D721Med (cell line): ENCODE data around the gene PTPRCAP.

Experiments
- DNase-seq: peaks from one replicate; pipeline ENCODE4 v3.0.0; 2011; ENCODE audit warnings: low spot score; ENCODE audit not compliant: insufficient read length
- FAIRE-seq: peaks from 2 replicates; lab custom pipeline; 2011; peaks lifted over from hg19 to GRCh38; lab: Jason Lieb, UNC
- TF ChIP-seq, protein P1 (sequence below): IDR thresholded peaks from 2 replicates; pipeline ENCODE4 v1.5.1; 2012; ENCODE audit warnings: mild to moderate bottlenecking, control low read depth; ENCODE audit not compliant: insufficient read depth; ENCODE audit errors: missing control alignments

Gene PTPRCAP

GRCh38 chr11:67423891-67424613 lies 13.4 kb downstream of the PTPRCAP start:
- FAIRE-seq (no peak), DNase-seq (no peak)
- TF ChIP-seq, protein P1, sequence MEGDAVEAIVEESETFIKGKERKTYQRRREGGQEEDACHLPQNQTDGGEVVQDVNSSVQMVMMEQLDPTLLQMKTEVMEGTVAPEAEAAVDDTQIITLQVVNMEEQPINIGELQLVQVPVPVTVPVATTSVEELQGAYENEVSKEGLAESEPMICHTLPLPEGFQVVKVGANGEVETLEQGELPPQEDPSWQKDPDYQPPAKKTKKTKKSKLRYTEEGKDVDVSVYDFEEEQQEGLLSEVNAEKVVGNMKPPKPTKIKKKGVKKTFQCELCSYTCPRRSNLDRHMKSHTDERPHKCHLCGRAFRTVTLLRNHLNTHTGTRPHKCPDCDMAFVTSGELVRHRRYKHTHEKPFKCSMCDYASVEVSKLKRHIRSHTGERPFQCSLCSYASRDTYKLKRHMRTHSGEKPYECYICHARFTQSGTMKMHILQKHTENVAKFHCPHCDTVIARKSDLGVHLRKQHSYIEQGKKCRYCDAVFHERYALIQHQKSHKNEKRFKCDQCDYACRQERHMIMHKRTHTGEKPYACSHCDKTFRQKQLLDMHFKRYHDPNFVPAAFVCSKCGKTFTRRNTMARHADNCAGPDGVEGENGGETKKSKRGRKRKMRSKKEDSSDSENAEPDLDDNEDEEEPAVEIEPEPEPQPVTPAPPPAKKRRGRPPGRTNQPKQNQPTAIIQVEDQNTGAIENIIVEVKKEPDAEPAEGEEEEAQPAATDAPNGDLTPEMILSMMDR, result no peak

DNA sequence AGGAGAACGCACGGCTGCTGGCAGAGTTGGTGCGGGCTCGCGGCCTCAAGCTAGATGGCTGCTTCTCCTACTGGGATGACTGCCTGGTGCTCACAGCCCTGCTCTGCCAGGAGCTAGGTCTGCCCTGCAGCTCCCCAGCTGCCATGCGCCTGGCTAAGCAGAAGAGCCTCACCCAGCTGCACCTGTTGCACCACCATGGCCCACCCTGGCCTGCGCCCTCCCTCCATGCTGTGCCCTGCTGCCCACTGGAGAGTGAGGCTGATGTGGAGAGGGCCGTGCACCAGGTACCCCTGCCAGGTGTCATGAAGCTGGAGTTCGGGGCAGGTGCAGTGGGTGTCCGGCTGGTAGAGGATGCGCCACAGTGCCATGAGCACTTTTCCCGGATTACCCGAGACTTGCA lies 14.0 kb downstream of the PTPRCAP start:
- no peak for FAIRE-seq
- TF ChIP-seq, protein P1, result no peak
- no peak for DNase-seq

- FAIRE-seq (no peak), DNase-seq (no peak)
- TF ChIP-seq, protein P1, result no peak
Observed at GRCh38 chr11:67422891-67423290, 14.6 kb downstream of the PTPRCAP start.

DNA sequence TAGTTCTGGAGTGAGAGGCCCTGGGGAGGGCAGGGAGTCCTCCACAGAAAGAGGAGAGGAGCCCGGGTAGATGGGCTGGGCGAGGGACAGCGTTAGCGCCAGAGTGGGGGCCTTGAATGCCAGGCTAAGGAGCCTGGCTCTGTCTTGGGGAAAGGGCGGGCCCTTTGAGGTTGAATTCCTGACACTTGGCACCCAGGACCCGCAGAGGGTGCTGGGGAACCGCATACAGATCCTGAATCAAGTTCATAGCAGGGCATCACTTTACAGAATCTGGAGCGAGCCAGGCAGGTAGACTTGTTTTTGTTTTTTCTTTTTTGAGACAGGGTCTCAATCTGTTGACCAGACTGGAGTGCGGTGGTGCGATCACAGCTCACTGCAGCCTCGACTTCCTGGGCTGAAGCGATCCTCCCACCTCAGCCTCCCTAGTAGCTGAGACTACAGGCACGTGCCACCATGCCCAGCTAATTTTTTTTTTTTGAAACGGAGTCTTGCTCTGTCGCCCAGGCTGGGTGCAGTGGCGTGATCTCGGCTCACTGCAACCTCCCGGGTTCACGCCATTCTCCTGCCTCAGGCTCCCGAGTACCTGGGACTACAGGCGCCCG lies 16.0 kb downstream of the PTPRCAP start:
- TF ChIP-seq, protein P1, result no peak
- FAIRE-seq (no peak), DNase-seq (no peak)

- TF ChIP-seq, protein P1, result no peak
- DNase-seq (peak; percentile 100), FAIRE-seq (no peak)
Observed at GRCh38 chr11:67420646-67421429, 16.6 kb downstream of the PTPRCAP start.

DNA sequence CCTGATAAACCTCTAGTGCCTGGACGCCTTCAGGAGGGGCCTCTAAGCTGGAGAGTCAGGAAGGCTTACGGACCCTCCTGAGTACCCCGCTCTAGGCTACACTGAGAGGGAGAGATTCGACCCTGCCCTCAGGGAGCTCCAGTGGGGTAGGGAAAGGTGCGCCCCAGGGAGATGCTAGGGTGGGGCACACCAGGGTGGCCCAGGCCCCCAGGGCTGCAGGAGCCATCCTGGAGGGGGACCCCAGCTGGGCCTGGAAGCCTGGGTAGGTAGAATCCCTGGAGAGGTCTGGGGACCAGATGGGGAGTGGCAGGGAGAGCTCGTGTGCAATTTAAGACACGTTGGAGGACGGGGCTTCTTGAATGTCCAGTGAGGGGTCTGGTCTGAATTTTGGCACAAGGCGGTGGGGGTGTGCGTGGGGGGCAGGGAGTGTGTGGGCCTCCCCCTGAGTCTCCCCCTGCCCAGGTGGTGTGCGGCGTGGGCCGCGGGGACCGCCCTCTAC lies 17.3 kb downstream of the PTPRCAP start:
- DNase-seq (no peak), FAIRE-seq (no peak)
- TF ChIP-seq, protein P1, result no peak
